Activated CD4-positive, alpha-beta T cell treated with anti-CD3 and anti-CD28 coated beads, Interleukin-2, amount 10 ng/mL, durations not matched to agents 24 days and 14 days (primary cell): ENCODE results near the gene ADAM17. TPM values are rescaled to one million over a fixed set of nuclear protein-coding genes. Genes with fewer than 3 reads are reported as not detected.
A peak's percentile ranks its signal among the peaks of the same experiment; 100 is the strongest.
"Not testable (repeated sequence)": the region's sequence is repeated elsewhere in the genome, so short reads cannot be mapped to it uniquely, and the experiment has no call there.

ENCODE experiments used
- DNase-seq: peaks from one replicate; pipeline ENCODE4 v3.0.0; 2022
- H3K27ac Mint-ChIP-seq: one replicate; pipeline ENCODE4 v1.8.0; 2022; ENCODE audit warnings: mild to moderate bottlenecking, mixed read lengths
- H3K27me3 Mint-ChIP-seq: one replicate; pipeline ENCODE4 v1.8.0; 2022; ENCODE audit warnings: mixed read lengths
- H3K36me3 Mint-ChIP-seq: one replicate; pipeline ENCODE4 v1.8.0; 2022; ENCODE audit warnings: low read depth, mild to moderate bottlenecking, mixed read lengths
- H3K4me1 Mint-ChIP-seq: one replicate; pipeline ENCODE4 v1.8.0; 2021; ENCODE audit warnings: mixed read lengths
- H3K4me3 Mint-ChIP-seq: one replicate; pipeline ENCODE4 v1.8.0; 2022; ENCODE audit warnings: mild to moderate bottlenecking, moderate library complexity, mixed read lengths
- H3K9me3 Mint-ChIP-seq: one replicate; pipeline ENCODE4 v1.8.0; 2021; ENCODE audit warnings: mixed read lengths
- intact Hi-C: fragments of 100-400 bp; cut with micrococcal nuclease; formaldehyde crosslinking; loops from one replicate; pipeline ENCODE4 v1.15.1; 2023
- total RNA-seq: library from RNA; stranded (reverse); gene quantifications from 2 replicates; pipeline ENCODE4 v1.2.3, GENCODE V29; 2022

ADAM17 gene
- total RNA-seq, 1 donor from 2014 or later, result 25.6 TPM

DNA sequence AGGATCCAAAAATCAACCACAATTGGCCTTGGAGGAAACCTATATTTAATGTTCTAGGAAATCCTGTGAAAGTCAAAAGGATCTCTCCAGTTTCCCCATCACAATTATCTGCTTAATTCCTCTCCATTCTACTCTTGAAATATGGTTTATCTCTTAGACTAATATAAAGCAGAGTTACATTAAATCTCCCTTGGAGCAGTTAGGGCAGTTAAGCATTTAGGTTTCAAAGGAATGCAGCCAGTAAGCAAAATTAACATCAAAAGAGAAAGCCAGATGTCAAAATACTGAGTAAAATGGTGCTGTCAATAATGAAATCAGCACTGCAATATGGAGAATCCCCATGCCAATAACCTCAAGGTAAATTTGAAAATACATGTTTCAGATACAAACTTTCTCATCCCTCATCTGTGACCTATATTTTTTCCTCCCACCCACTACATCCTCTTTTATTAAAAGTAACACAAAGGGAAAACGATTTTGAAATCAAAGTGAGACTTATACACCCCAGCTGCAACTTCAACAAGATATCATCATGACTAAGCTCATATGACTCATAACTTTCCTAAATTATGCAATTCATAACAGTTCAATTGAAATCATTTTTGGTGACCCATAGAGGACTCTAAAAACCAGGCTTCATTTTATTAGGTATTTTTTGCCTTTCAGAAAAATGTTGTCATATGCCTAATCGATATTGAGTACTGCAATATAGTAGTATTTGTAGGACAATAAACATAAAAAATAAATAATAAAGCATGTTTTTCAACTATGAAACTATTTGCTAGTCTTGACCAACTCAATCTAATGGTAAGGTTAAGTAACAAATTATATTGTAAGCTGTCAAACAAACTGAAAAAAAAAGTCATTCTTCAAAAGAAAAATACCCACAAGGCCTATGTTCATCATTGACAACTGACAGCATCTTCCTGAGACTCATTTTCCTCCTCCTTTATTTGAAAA lies 3.1 kb downstream of the ADAM17 start:
- peak overlapping the region; percentile 90 for H3K27ac Mint-ChIP-seq
- H3K9me3 Mint-ChIP-seq, result no peaks in the 10 kb centered on the region
- H3K4me1 Mint-ChIP-seq, result peaks cover 60% of the 10 kb centered on the region
- intact Hi-C loops, result loop anchor here (1.0 to 10.0 kb wide), 7 partner anchors 56 to 892 kb away; partner anchors contain the start of genes CPSF3, ITGB1BP1, ODC1 and TAF1B
- no peaks in the 10 kb centered on the region for H3K27me3 Mint-ChIP-seq
- DNase-seq, result no peak
- H3K4me3 Mint-ChIP-seq, result peak overlapping the region; percentile 65
- peaks cover 16% of the 10 kb centered on the region for H3K36me3 Mint-ChIP-seq

DNA sequence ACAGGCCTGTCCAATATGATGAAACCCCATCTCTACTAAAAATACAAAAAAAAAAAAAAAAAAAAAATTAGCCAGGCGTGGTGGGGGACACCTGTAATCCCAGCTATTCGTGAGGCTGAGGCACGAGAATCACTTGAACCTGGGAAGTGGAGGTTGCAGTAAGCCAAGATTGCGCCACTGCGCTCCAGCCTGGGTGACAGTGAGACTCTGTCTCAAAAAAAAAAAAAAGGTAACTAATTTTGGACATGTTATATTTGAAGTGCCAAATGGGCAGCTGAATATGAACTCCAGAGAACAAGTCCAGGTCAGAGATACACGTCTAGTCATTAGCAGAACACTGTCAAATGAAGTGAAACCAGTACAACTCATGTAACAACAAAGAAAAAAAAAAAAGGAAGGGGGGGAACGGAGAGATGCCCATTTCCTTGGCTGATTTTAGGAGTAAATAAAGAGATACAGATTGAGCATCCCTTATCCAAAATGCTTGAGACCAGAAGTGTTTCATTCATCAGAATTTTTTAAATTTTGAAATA lies 4.7 kb downstream of the ADAM17 start:
- Mint-ChIP-seq H3K4me3 (peak overlapping the region; percentile 36), H3K4me1 (peaks cover 57% of the 10 kb centered on the region), H3K36me3 (peaks cover 16% of the 10 kb centered on the region), H3K27ac (peak overlapping the region; percentile 46)
- intact Hi-C loops, result loop anchor here (5.0 to 10.0 kb wide), 2 partner anchors 59 to 894 kb away; partner anchors contain the start of gene ODC1
- not testable (repeated sequence) for H3K9me3 Mint-ChIP-seq, DNase-seq, H3K27me3 Mint-ChIP-seq

DNA sequence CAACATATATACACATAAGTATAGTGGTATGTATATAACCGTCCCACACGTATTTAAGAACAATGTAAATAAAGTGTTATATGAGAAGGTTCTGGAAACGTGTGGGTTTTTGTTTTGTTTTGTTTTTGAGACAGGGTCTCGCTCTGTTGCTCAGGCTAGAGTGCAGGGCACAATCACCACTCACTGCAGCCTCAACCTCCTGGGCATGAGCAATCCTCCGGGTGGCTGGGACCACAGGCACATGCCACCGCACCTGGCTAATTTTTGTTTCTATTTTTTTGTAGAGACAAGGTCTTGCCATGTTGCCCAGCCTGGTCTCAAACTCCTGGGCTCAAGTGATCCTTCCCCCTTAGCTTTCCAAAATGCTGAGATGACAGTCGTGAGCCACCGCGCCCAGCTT lies 6.2 kb downstream of the ADAM17 start:
- Mint-ChIP-seq H3K9me3 (no peaks in the 10 kb centered on the region), H3K4me1 (peaks cover 59% of the 10 kb centered on the region)

DNA sequence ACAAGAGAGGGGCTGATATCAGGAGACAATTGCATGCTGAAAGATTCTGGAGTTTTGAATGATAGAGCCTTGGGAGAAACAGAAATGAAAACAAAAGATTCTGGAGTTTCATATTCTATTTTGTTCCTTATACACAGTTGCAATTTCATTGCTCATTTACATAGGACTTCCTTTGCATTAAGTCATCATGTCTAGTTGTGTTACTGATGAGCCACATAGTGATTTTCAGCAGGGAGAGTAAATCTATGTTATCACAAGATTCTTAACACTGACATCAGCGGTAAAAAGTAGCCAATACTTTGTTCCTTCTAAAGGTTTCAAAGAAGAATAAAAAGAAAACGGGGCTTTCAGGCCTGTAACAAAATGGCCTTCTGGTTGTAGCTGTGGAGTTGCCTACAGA lies 7.1 kb downstream of the ADAM17 start:
- no peak for DNase-seq
- Mint-ChIP-seq H3K27me3 (no peaks in the 10 kb centered on the region), H3K4me1 (peaks cover 58% of the 10 kb centered on the region), H3K27ac (peak overlapping the region; percentile 58), H3K9me3 (no peaks in the 10 kb centered on the region), H3K4me3 (peak overlapping the region; percentile 54), H3K36me3 (peaks cover 12% of the 10 kb centered on the region)
- intact Hi-C loops, result loop anchor here (1.0 kb wide), 1 partner anchor 42 kb away; no protein-coding TSS in a partner anchor

More for the DNA sequence above, 6.2 kb downstream of the ADAM17 start:
- H3K4me3 Mint-ChIP-seq, result no peak overlapping the region
- H3K27me3 Mint-ChIP-seq, result no peaks in the 10 kb centered on the region
- DNase-seq, result no peak
- H3K36me3 Mint-ChIP-seq, result peaks cover 9% of the 10 kb centered on the region
- intact Hi-C loops, result no loop called here
- no peak overlapping the region for H3K27ac Mint-ChIP-seq

DNA sequence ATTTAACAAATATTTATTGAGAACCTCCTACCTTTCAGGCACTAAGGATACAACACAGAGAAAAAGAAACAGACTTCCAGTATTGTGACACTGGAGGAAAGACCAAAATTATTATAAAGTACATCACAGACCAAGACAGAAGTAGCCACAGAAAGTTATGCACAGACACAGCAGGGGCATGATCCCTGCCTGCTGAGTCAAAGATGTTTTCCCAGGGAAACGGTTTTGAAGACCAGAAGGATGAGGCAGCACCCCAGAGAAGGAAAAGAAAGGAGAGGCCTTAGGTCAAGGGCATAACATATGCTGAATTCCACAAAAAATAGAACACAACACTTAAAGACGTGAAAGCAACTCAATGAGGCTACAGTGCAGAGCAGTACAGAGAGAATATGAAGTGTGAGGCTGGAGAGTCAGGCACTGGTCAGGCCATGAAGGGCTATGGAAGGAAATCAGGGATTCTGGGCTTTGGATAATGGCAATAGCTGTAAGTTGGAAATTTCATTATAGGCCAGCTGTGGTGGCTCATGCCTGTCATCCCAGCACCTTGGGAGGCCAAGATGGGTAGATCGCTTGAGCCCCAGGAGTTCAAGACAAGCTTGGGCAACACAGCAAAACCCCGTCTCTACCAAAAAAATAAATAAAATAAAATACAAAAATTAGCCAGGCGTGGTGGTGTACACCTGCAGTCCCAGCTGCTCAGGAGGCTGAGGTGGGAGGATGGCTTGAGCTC lies 8.2 kb downstream of the ADAM17 start:
- peak; percentile 47 for DNase-seq
- Mint-ChIP-seq H3K4me1 (peaks cover 57% of the 10 kb centered on the region), H3K27ac (peak overlapping the region; percentile 55), H3K9me3 (no peaks in the 10 kb centered on the region), H3K27me3 (no peaks in the 10 kb centered on the region), H3K4me3 (peak overlapping the region; percentile 48), H3K36me3 (peaks cover 16% of the 10 kb centered on the region)
- intact Hi-C loops, result no loop called here

DNA sequence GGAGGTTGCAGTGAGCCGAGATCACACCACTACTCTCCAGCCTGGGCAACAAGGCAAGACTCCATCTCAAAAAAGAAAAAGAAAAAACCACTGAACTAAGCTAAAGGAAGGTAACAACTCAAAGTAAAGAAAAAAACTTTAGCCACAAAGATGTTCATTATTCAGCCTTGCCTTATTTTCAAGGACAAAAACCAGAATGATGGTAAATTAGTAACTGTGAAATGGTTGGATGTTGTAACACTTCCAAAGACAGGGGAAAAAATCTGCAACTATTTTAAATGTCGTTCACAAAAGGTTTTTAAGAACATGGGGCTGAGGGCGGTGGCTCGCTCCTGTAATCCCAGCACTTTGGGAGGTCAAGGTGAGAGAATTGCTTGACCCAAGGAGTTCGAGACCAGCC lies 10.1 kb downstream of the ADAM17 start:
- intact Hi-C loops, result no loop called here

DNA sequence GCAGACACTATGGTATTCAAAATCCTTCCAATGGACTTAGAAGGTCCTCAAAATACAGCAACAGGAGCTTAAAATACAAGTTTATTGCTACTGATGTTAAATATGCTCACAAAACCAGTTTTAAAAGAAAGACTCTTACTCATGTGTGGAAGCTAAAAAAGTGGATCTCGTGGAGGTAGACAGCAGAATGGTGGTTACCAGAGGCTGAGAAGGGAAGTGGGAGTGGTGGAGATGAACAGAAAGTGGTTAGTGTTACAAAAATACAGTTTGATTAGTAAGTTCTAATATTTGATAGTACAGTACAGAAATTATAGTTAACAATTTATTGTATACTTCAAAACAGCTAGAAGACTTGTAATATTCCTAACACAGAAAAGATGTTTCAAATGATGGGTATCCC lies 12.1 kb downstream of the ADAM17 start:
- H3K36me3 Mint-ChIP-seq, result peaks cover 15% of the 10 kb centered on the region
- peaks cover 41% of the 10 kb centered on the region for H3K4me1 Mint-ChIP-seq
- H3K27me3 Mint-ChIP-seq, result no peaks in the 10 kb centered on the region
- intact Hi-C loops, result no loop called here
- H3K9me3 Mint-ChIP-seq, result no peaks in the 10 kb centered on the region
- peak; percentile 57 for DNase-seq
- no peak overlapping the region for H3K27ac Mint-ChIP-seq
- peak overlapping the region; percentile 32 for H3K4me3 Mint-ChIP-seq

More for the DNA sequence above, 10.1 kb downstream of the ADAM17 start:
- DNase-seq, result no peak
- Mint-ChIP-seq H3K4me3 (no peak overlapping the region), H3K4me1 (peaks cover 46% of the 10 kb centered on the region), H3K27ac (no peak overlapping the region), H3K27me3 (no peaks in the 10 kb centered on the region), H3K36me3 (peaks cover 15% of the 10 kb centered on the region), H3K9me3 (no peaks in the 10 kb centered on the region)

DNA sequence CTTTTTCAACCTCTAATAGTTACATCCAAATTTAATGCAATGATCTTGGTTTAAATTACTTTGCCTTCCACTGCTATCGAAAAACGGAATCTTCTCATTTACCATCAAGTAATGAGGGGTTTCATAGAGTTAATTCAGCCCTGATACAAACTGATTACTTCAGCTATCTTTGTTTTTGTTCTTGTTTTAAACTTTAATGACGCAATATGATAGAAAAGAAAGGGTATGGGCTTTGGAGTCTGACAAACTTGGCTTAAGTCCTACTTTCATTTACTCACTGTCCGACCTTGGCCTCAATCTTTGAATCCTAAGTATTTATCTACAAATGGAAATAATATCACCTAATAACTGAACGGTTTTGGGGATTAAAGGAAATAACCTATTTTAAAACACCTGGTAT lies 16.1 kb downstream of the ADAM17 start:
- Mint-ChIP-seq H3K4me1 (peaks cover 28% of the 10 kb centered on the region), H3K4me3 (no peak overlapping the region), H3K27ac (no peak overlapping the region), H3K36me3 (peaks cover 33% of the 10 kb centered on the region), H3K9me3 (no peaks in the 10 kb centered on the region), H3K27me3 (no peaks in the 10 kb centered on the region)
- intact Hi-C loops, result no loop called here
- DNase-seq, result no peak

DNA sequence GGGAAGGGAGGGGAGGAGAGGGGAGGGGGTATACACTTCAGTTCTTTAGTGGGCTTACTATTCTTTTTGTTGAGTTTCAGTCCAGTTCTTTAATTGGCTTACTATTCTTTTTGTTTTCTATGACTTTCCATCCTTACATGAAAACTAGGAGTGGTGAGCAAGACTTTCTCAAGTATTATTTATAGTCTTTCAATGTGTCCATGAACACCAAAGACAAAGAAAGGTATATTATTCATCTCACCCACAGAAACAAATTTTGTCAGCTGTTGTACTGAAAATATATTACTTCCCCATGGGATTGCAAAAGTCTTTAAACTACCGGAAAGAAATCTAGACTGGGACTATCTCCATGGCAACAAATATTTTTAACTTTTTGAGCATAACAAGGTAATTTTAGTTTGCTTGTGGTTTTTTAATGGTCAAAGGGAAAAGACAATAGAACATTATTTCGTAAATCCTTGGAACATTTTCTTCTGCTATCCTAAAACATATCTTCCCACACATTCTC lies 17.6 kb downstream of the ADAM17 start:
- no peak for DNase-seq
- Mint-ChIP-seq H3K4me3 (no peak overlapping the region), H3K4me1 (peaks cover 19% of the 10 kb centered on the region), H3K9me3 (no peaks in the 10 kb centered on the region), H3K36me3 (peaks cover 33% of the 10 kb centered on the region), H3K27ac (no peak overlapping the region), H3K27me3 (no peaks in the 10 kb centered on the region)
- intact Hi-C loops, result no loop called here

DNA sequence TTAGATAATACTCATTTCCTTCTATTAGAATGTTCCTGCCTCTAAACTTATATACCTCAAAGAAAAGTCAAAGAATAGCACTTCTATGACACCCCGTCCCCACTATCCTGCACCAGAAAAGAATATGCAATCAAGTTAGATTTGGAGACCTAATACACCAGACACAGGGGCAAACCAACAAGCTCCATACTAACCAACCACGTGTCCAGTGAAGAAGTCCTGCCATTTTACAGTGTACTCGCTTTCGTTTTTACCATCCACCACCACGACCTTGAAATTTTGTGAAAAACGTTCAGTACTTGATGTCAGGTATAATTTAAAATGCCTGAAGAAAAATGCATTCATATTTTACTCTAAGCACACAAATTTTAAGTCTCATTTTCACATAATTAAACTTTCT lies 19.1 kb downstream of the ADAM17 start:
- peaks cover 18% of the 10 kb centered on the region for H3K4me1 Mint-ChIP-seq
- peaks cover 35% of the 10 kb centered on the region for H3K36me3 Mint-ChIP-seq
- H3K27ac Mint-ChIP-seq, result no peak overlapping the region
- H3K9me3 Mint-ChIP-seq, result no peaks in the 10 kb centered on the region
- H3K4me3 Mint-ChIP-seq, result no peak overlapping the region
- intact Hi-C loops, result no loop called here
- H3K27me3 Mint-ChIP-seq, result no peaks in the 10 kb centered on the region
- DNase-seq, result no peak

DNA sequence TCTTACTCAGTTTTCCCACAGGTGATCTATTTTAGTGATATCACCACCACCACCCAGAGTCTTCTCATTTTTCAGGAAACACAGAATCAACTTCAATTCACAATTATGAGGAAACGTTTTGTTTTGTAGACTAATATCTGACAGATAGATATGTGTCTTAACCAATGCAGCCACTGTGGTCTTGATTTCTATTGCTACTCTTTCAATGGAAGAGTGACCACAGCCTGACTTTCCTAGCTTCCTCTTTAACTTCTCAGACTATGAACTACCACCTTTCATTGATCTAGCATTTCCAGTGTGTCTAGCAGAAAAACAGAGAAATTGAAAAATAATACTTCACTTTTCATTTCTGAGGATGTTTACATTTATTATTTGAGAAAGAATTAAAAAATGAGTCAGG lies 20.5 kb downstream of the ADAM17 start:
- Mint-ChIP-seq H3K36me3 (peaks cover 35% of the 10 kb centered on the region), H3K27me3 (no peaks in the 10 kb centered on the region), H3K27ac (no peak overlapping the region), H3K4me3 (no peak overlapping the region), H3K4me1 (peaks cover 18% of the 10 kb centered on the region), H3K9me3 (no peaks in the 10 kb centered on the region)
- intact Hi-C loops, result no loop called here
- DNase-seq, result no peak

DNA sequence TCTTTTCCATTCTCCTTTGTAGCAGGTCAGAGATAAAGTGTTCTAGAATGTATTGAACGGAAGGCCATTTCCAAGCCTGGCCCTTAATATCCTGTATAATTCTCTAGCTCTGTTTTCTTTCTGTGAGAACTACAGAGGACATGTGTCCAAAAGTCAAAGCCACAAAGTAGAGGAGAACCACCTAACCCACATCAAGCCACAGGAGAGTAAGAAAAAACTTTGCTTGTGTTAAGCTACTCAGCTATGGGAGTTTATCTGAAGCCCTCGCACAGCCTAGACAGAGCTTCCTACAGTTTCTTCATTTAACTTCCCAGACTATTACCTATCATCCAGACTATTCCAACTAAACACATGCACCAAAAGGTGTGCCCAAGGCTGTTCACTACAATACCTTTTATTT lies 22.0 kb downstream of the ADAM17 start:
- intact Hi-C loops, result no loop called here
- H3K36me3 Mint-ChIP-seq, result peaks cover 48% of the 10 kb centered on the region
- DNase-seq, result no peak
- no peaks in the 10 kb centered on the region for H3K27me3 Mint-ChIP-seq
- H3K4me3 Mint-ChIP-seq, result no peak overlapping the region
- peaks cover 14% of the 10 kb centered on the region for H3K4me1 Mint-ChIP-seq
- H3K9me3 Mint-ChIP-seq, result no peaks in the 10 kb centered on the region
- no peak overlapping the region for H3K27ac Mint-ChIP-seq

DNA sequence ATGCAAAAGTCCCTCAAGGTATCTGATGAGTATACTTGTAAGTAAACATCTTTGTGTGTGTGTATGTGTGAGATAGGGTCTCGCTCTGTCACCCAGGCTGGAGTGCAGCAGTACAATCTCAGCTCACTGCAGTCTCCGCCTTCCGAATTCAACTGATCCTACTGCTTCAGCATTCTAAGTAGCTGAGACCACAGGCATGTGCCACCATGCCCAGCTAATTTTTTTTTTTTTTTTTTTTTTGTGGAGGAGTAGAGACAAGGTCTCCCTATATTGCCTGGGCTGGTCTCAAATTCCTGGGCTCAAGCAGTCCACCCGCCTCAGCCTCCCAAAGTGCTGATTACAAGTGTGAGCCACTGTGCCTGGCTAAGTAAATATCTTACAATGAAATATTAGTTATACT lies 23.2 kb downstream of the ADAM17 start:
- Mint-ChIP-seq H3K27me3 (no peaks in the 10 kb centered on the region), H3K36me3 (peaks cover 48% of the 10 kb centered on the region), H3K27ac (no peak overlapping the region), H3K4me1 (peaks cover 8% of the 10 kb centered on the region), H3K4me3 (no peak overlapping the region), H3K9me3 (no peaks in the 10 kb centered on the region)
- DNase-seq, result no peak
- intact Hi-C loops, result no loop called here
